Activated CD4-positive, alpha-beta memory T cell treated with anti-CD3 and anti-CD28 coated beads, Interleukin-2, amount 10 ng/mL, durations not matched to agents 7 days and 5 days (primary cell): Measurements from ENCODE around the gene TMEM213. TPM values are rescaled to one million over a fixed set of nuclear protein-coding genes. Genes with fewer than 3 reads are reported as not detected.

Source experiments
- CTCF ChIA-PET: fragments of 350-600 bp; sonication (Branson Sonifier 250); formaldehyde crosslinking; loops from one replicate; lab custom pipeline; 2021; ENCODE audit warnings: antibody characterized with exemption, inconsistent platforms; lab: Charles Lee
- POLR2A ChIA-PET: fragments of 350-600 bp; sonication (Branson Sonifier 250); formaldehyde crosslinking; loops from one replicate; lab custom pipeline; 2021; ENCODE audit warnings: antibody characterized with exemption; lab: Charles Lee
- DNase-seq: peaks from one replicate; pipeline ENCODE4 v3.0.0-alpha.2; 2020
- H3K27ac Mint-ChIP-seq: one replicate; pipeline ENCODE4 v1.8.0; 2021; ENCODE audit warnings: mild to moderate bottlenecking, mixed read lengths
- H3K27me3 Mint-ChIP-seq: one replicate; pipeline ENCODE4 v1.8.0; 2021; ENCODE audit warnings: mixed read lengths
- H3K36me3 Mint-ChIP-seq: one replicate; pipeline ENCODE4 v1.8.0; 2021; ENCODE audit warnings: low read depth, mixed read lengths
- H3K4me1 Mint-ChIP-seq: one replicate; pipeline ENCODE4 v1.8.0; 2021; ENCODE audit warnings: mixed read lengths
- H3K4me3 Mint-ChIP-seq: one replicate; pipeline ENCODE4 v1.8.0; 2021; ENCODE audit warnings: mild to moderate bottlenecking, mixed read lengths
- H3K9me3 Mint-ChIP-seq: one replicate; pipeline ENCODE4 v1.8.0; 2021; ENCODE audit warnings: mixed read lengths
- total RNA-seq, 2 experiments: library from RNA; stranded (reverse); gene quantifications; one replicate each; pipeline ENCODE4 v1.2.3, GENCODE V29; 2021

TMEM213 gene
- total RNA-seq, 2 experiments from 2014 or later = 0.73 to 1.1 TPM

- H3K36me3 Mint-ChIP-seq = no peaks in the 10 kb centered on the region
- H3K9me3 Mint-ChIP-seq = no peaks in the 10 kb centered on the region
- DNase-seq = no peak
- H3K4me3 Mint-ChIP-seq = no peak overlapping the region
- ChIA-PET CTCF (interaction anchor here (0.5 to 4.6 kb wide), 56 partner anchors 9 to 452 kb away, joined by 3 to 52 read pairs (median 4); partner anchors contain the start of gene KIAA1549), POLR2A (interaction anchor here (0.9 to 1.8 kb wide), 10 partner anchors 9 to 473 kb away, joined by 3 to 9 read pairs (median 5); partner anchors contain the start of gene LUC7L2)
- peak overlapping the region; percentile 5 for H3K27ac Mint-ChIP-seq
- H3K27me3 Mint-ChIP-seq = no peaks in the 10 kb centered on the region
- H3K4me1 Mint-ChIP-seq = peaks cover 23% of the 10 kb centered on the region
Observed at GRCh38 chr7:138887085-138887710, 89.4 kb downstream of the TMEM213 start.

Other genes with a start within 250 kb of the TMEM213 start
- not detected for gene SVOPL, start 96.6 kb upstream of the TMEM213 start, total RNA-seq
- gene ATP6V0A4, start 202 bp downstream of the TMEM213 start, total RNA-seq = under 1 TPM in 1 of 2 experiments, not detected in 1; 0.23 TPM
- under 1 TPM; 0.33 to 0.40 TPM for gene KIAA1549, start 183.4 kb downstream of the TMEM213 start, total RNA-seq
- gene ZC3HAV1L, start 238.0 kb downstream of the TMEM213 start, total RNA-seq = 10 to 100 TPM; 16.7 to 17.8 TPM